ENCODE results near the gene CLASP1.

The CLASP1 gene

GRCh38 chr2:121366040-121366439 is 283.2 kb downstream of the CLASP1 start:
- H3K4me3 ChIP-seq (ENCODE audit: low read depth, low read length): no peak overlapping the region
- TF ChIP-seq CTCF (IDR thresholded peaks at IDR 0.05; ENCODE audit: control insufficient read depth, extremely low read depth, insufficient read depth): no peak
- peak; percentile 59 for DNase-seq (ENCODE audit: low read depth)

- no peak overlapping the region for H3K4me3 ChIP-seq (ENCODE audit: low read depth, low read length)
- no peak for DNase-seq (ENCODE audit: low read depth)
- TF ChIP-seq CTCF (IDR thresholded peaks at IDR 0.05; ENCODE audit: control insufficient read depth, extremely low read depth, insufficient read depth): no peak
Observed at GRCh38 chr2:121365061-121365460, 284.2 kb downstream of the CLASP1 start.

- no peak for TF ChIP-seq CTCF (IDR thresholded peaks at IDR 0.05; ENCODE audit: control insufficient read depth, extremely low read depth, insufficient read depth)
- DNase-seq (ENCODE audit: low read depth): peak; percentile 99
- H3K4me3 ChIP-seq (ENCODE audit: low read depth, low read length): no peak overlapping the region
Observed at GRCh38 chr2:121363632-121364420, 285.4 kb downstream of the CLASP1 start.

GRCh38 chr2:121362774-121363173 is 286.5 kb downstream of the CLASP1 start:
- no peak overlapping the region for H3K4me3 ChIP-seq (ENCODE audit: low read depth, low read length)
- no peak for TF ChIP-seq CTCF (IDR thresholded peaks at IDR 0.05; ENCODE audit: control insufficient read depth, extremely low read depth, insufficient read depth)
- no peak for DNase-seq (ENCODE audit: low read depth)

GRCh38 chr2:121362226-121362625 is 287.0 kb downstream of the CLASP1 start:
- no peak overlapping the region for H3K4me3 ChIP-seq (ENCODE audit: low read depth, low read length)
- no peak for DNase-seq (ENCODE audit: low read depth)
- TF ChIP-seq CTCF (IDR thresholded peaks at IDR 0.05; ENCODE audit: control insufficient read depth, extremely low read depth, insufficient read depth): no peak

- no peak for TF ChIP-seq CTCF (IDR thresholded peaks at IDR 0.05; ENCODE audit: control insufficient read depth, extremely low read depth, insufficient read depth)
- peak; percentile 67 for DNase-seq (ENCODE audit: low read depth)
- no peak overlapping the region for H3K4me3 ChIP-seq (ENCODE audit: low read depth, low read length)
Observed at GRCh38 chr2:121360566-121361300, 288.5 kb downstream of the CLASP1 start.

Measured in LNCaP clone FGC (cell line).